ENCODE measurements around the gene SGCA.

Gene SGCA

GRCh38 chr17:50165867-50166517, at the start of gene SGCA:
SGCA (plus strand) TSS chr17:50166005; CDS start chr17:50166041, 36 bp downstream.
- DNase-seq (ENCODE audit: low read depth in 2 of 2): no peak

- peak in 1 of 2 donors; percentile 48 for DNase-seq (ENCODE audit: low read depth in 2 of 2)
Observed at GRCh38 chr17:50117202-50118051, 48.4 kb upstream of the SGCA start.

GRCh38 chr17:50118076-50118827, 47.6 kb upstream of the SGCA start:
- DNase-seq (ENCODE audit: low read depth in 2 of 2): no peak

- no peak for DNase-seq (ENCODE audit: low read depth in 2 of 2)
Observed at GRCh38 chr17:50118828-50119218, 47.0 kb upstream of the SGCA start.

- DNase-seq (ENCODE audit: low read depth in 2 of 2): no peak
Observed at GRCh38 chr17:50120475-50121253, 45.1 kb upstream of the SGCA start.

- no peak for DNase-seq (ENCODE audit: low read depth in 2 of 2)
Observed at GRCh38 chr17:50122945-50123344, 42.9 kb upstream of the SGCA start.

GRCh38 chr17:50123649-50124349, 42.0 kb upstream of the SGCA start:
- no peak for DNase-seq (ENCODE audit: low read depth in 2 of 2)

GRCh38 chr17:50125420-50125997, 40.3 kb upstream of the SGCA start:
- no peak for DNase-seq (ENCODE audit: low read depth in 2 of 2)

- DNase-seq (ENCODE audit: low read depth in 2 of 2): no peak
Observed at GRCh38 chr17:50127697-50128361, 38.0 kb upstream of the SGCA start.

- DNase-seq (ENCODE audit: low read depth in 2 of 2): no peak
Observed at GRCh38 chr17:50128441-50129352, 37.1 kb upstream of the SGCA start.

GRCh38 chr17:50129353-50129727, 36.5 kb upstream of the SGCA start:
- no peak for DNase-seq (ENCODE audit: low read depth in 2 of 2)

- DNase-seq (ENCODE audit: low read depth in 2 of 2): no peak
Observed at GRCh38 chr17:50129728-50130558, 35.9 kb upstream of the SGCA start, which contains the start of gene SAMD14. SAMD14 (minus strand) TSS chr17:50130160; CDS start chr17:50124959, 5,201 bp downstream.

GRCh38 chr17:50130559-50131305, 35.1 kb upstream of the SGCA start:
- no peak for DNase-seq (ENCODE audit: low read depth in 2 of 2)

GRCh38 chr17:50132104-50132794, 33.6 kb upstream of the SGCA start:
- no peak for DNase-seq (ENCODE audit: low read depth in 2 of 2)

GRCh38 chr17:50133028-50133768, 32.6 kb upstream of the SGCA start:
- no peak for DNase-seq (ENCODE audit: low read depth in 2 of 2)

GRCh38 chr17:50133769-50134099, 32.1 kb upstream of the SGCA start:
- DNase-seq (ENCODE audit: low read depth in 2 of 2): no peak

Data from stimulated activated CD8-positive, alpha-beta memory T cell treated with anti-CD3 and anti-CD28 coated beads, Interleukin-7, amount 100 ng/mL, for 4 hours (primary cell).